DMS153 treated with DMSO at 0.1 percent for 48 hours (cell line): ENCODE data around the gene PGBD5.

Experiments
- DNase-seq: peaks from one replicate; lab custom pipeline; 2025; ENCODE audit not compliant: unreplicated experiment; lab: John Stamatoyannopoulos, UW

Gene PGBD5

DNA sequence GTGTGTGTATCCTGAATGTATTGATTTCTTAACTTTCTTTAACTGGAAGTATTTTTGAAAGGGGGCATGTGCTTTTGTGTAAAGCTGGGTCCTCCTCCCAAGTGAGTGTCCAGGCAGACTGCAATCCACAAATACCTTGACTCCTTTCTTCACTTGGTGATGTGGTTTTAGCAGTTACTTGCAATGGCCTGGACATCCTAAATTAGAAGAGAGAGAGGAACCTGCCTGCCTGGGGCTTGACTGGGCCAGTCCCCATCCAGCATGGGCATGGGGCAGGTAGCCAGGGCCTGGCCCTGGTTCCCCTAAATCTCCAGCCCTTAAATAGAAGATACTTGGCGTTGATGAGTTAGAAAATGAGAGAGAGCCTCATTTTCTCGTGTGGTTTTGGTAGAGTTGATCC lies 159.7 kb downstream of the PGBD5 start:
- no peak for DNase-seq

DNA sequence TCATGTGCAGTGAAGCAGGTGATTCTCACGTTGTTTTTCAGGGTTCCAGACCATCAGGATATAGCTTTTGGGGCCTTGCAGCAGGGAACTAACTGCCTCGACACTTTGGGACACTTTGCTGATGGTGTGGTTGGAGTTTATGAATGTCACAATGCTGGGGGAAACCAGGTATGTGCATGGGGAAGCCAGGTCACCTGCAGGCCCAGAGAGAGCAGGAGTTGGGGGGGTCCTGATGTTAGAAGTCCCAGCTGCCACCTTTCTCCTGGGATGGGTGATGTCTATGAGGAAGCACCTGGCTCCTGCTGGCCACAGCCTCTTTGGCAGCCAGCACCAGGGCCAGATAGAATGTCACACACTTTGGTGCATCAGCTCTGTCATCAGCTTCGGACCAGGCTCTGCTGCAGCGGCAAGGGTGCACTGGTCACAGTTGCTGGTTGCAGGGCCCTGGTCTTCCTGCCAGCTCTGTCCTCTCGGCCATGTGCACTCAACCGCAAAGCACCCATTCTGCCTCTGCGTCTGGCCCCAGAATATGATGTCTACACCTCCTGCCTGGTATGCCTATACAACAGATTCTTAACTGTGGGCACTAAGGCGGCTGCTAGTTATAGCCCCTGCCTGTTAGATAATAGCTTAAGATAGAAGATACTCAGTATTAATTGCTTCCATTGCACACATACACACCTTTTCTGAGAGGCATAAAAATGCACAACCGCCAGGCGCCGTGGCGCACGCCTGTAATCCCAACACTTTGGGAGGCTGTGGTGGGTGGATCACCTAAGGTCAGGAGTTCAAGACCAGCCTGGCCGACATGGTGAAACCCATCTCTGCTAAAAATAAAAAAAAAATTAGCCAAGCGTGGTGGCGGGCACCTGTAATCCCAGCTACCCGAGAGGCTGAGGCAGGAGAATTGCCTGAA lies 160.7 kb downstream of the PGBD5 start:
- no peak for DNase-seq
